H9 (cell line): Measurements from ENCODE around the gene CDH6. TPM values are rescaled to one million over a fixed set of nuclear protein-coding genes. Genes with fewer than 3 reads are reported as not detected.

Source experiments
- DNase-seq: peaks from one replicate; pipeline ENCODE4 v3.0.0-alpha.2; 2017
- H2AFZ ChIP-seq: one replicate; pipeline ENCODE4 v1.6.1; 2013; ENCODE audit warnings: mild to moderate bottlenecking, low read length, control low read depth, moderate library complexity
- H2AK5ac ChIP-seq: 2 replicates; pipeline ENCODE4 v1.6.1; 2013; ENCODE audit warnings: low read length, control low read depth, mixed read lengths; ENCODE audit not compliant: insufficient read length
- H2BK120ac ChIP-seq: one replicate; pipeline ENCODE4 v1.6.1; 2013; ENCODE audit warnings: low read depth, mild to moderate bottlenecking, low read length, control low read depth, inconsistent platforms; ENCODE audit not compliant: poor library complexity, severe bottlenecking
- H2BK12ac ChIP-seq: 2 replicates; pipeline ENCODE4 v1.6.1; 2013; ENCODE audit warnings: low read length, control low read depth, mixed read lengths, low read depth; ENCODE audit not compliant: insufficient read length
- H2BK15ac ChIP-seq: 2 replicates; pipeline ENCODE4 v1.6.1; 2013; ENCODE audit warnings: low read depth, low read length, control low read depth
- H2BK20ac ChIP-seq: one replicate; pipeline ENCODE4 v1.6.1; 2013; ENCODE audit warnings: low read depth, mild to moderate bottlenecking, low read length, control low read depth, inconsistent platforms; ENCODE audit not compliant: poor library complexity, severe bottlenecking
- H2BK5ac ChIP-seq: 2 replicates; pipeline ENCODE4 v1.6.1; 2013; ENCODE audit warnings: low read length, control low read depth, mixed read lengths; ENCODE audit not compliant: insufficient read length
- H3K14ac ChIP-seq: 2 replicates; pipeline ENCODE4 v1.6.1; 2013; ENCODE audit warnings: low read length, control low read depth; ENCODE audit not compliant: insufficient read depth
- H3K18ac ChIP-seq: 2 replicates; pipeline ENCODE4 v1.6.1; 2013; ENCODE audit warnings: low read depth, mild to moderate bottlenecking, mixed read lengths, low read length, control low read depth; ENCODE audit not compliant: insufficient read length
- H3K23ac ChIP-seq: 2 replicates; pipeline ENCODE4 v1.6.1; 2013; ENCODE audit warnings: low read length, control low read depth, mixed read lengths, low read depth; ENCODE audit not compliant: insufficient read length
- H3K23me2 ChIP-seq: 2 replicates; pipeline ENCODE4 v1.6.1; 2013; ENCODE audit warnings: low read depth, mild to moderate bottlenecking, mixed read lengths, low read length, control low read depth; ENCODE audit not compliant: insufficient read length, poor library complexity, severe bottlenecking
- H3K27ac ChIP-seq: 2 replicates; pipeline ENCODE4 v1.5.1; 2013; ENCODE audit warnings: low read length, control low read depth, mixed read lengths, low read depth; ENCODE audit not compliant: insufficient read length
- H3K27me3 ChIP-seq: 2 replicates; pipeline ENCODE4 v1.6.1; 2013; ENCODE audit warnings: low read length, control low read depth, inconsistent platforms; ENCODE audit not compliant: insufficient read depth
- H3K4ac ChIP-seq: 2 replicates; pipeline ENCODE4 v1.6.1; 2013; ENCODE audit warnings: low read depth, mild to moderate bottlenecking, control low read depth, inconsistent platforms, low read length, moderate library complexity
- H3K4me1 ChIP-seq: 2 replicates; pipeline ENCODE4 v1.6.1; 2013; ENCODE audit warnings: low read length, control low read depth, inconsistent platforms; ENCODE audit not compliant: insufficient read depth
- H3K4me2 ChIP-seq: 2 replicates; pipeline ENCODE4 v1.6.1; 2013; ENCODE audit warnings: low read length, control low read depth, mixed read lengths; ENCODE audit not compliant: insufficient read length, insufficient read depth
- H3K56ac ChIP-seq: 2 replicates; pipeline ENCODE4 v1.6.1; 2013; ENCODE audit warnings: low read depth, mild to moderate bottlenecking, mixed read lengths, low read length, control low read depth; ENCODE audit not compliant: insufficient read length
- H3K79me1 ChIP-seq: 2 replicates; pipeline ENCODE4 v1.6.1; 2013; ENCODE audit warnings: low read depth, mild to moderate bottlenecking, moderate library complexity, low read length, control low read depth, inconsistent platforms; ENCODE audit not compliant: insufficient read depth, poor library complexity, severe bottlenecking
- H3K79me2 ChIP-seq: 2 replicates; pipeline ENCODE4 v1.6.1; 2013; ENCODE audit warnings: low read length, control low read depth, inconsistent platforms; ENCODE audit not compliant: insufficient read depth
- H3K9ac ChIP-seq: 2 replicates; pipeline ENCODE4 v1.6.1; 2013; ENCODE audit warnings: low read length, control low read depth, mixed read lengths; ENCODE audit not compliant: insufficient read length; ENCODE audit errors: extremely low read depth
- H3K9me3 ChIP-seq: one replicate; pipeline ENCODE4 v1.6.1; 2013; ENCODE audit warnings: low read depth, low read length, inconsistent platforms; ENCODE audit not compliant: control insufficient read depth
- H3T11ph ChIP-seq: one replicate; pipeline ENCODE4 v1.6.1; 2013; ENCODE audit warnings: mild to moderate bottlenecking, low read length, control low read depth, inconsistent platforms
- H4K20me1 ChIP-seq: one replicate; pipeline ENCODE4 v1.6.1; 2013; ENCODE audit not compliant: control insufficient read depth, insufficient read length, insufficient read depth
- H4K5ac ChIP-seq: 2 replicates; pipeline ENCODE4 v1.6.1; 2013; ENCODE audit warnings: low read depth, mild to moderate bottlenecking, mixed read lengths, low read length, control low read depth; ENCODE audit not compliant: insufficient read length
- H4K8ac ChIP-seq: replicated peaks from 2 replicates; pipeline ENCODE4 v1.6.1; 2013; ENCODE audit warnings: low read length, control low read depth, mixed read lengths, low read depth; ENCODE audit not compliant: insufficient read length
- H4K91ac ChIP-seq: 2 replicates; pipeline ENCODE4 v1.6.1; 2013; ENCODE audit warnings: low read depth, mild to moderate bottlenecking, moderate library complexity, mixed read lengths, low read length, control low read depth; ENCODE audit not compliant: insufficient read length
- H3K27ac Mint-ChIP-seq, 3 experiments: 2 replicates in 2 of 3; 3 replicates in 1 of 3; pipeline ENCODE4 v1.8.0; 2020 to 2021; ENCODE audit warnings: mixed read lengths in 3 of 3, mild to moderate bottlenecking in 1 of 3, moderate library complexity in 1 of 3
- H3K27me3 Mint-ChIP-seq: 2 replicates; pipeline ENCODE4 v1.8.0; 2021; ENCODE audit warnings: low read depth, mild to moderate bottlenecking, moderate library complexity, mixed read lengths
- H3K36me3 Mint-ChIP-seq, 3 experiments: 2 replicates in 2 of 3; 3 replicates in 1 of 3; pipeline ENCODE4 v1.8.0; 2020 to 2021; ENCODE audit warnings: low read depth in 3 of 3, mixed read lengths in 3 of 3; ENCODE audit not compliant: insufficient read depth in 1 of 3
- H3K4me1 Mint-ChIP-seq, 2 experiments: 2 replicates each; pipeline ENCODE4 v1.8.0; 2020; ENCODE audit warnings: mixed read lengths in 2 of 2
- H3K4me3 Mint-ChIP-seq, 2 experiments: 2 replicates in 1 of 2; 3 replicates in 1 of 2; pipeline ENCODE4 v1.8.0; 2020 to 2021; ENCODE audit warnings: mild to moderate bottlenecking in 2 of 2, mixed read lengths in 2 of 2, moderate library complexity in 1 of 2
- H3K9me3 Mint-ChIP-seq, 2 experiments: 2 replicates in 1 of 2; 3 replicates in 1 of 2; pipeline ENCODE4 v1.8.0; 2020; ENCODE audit warnings: mild to moderate bottlenecking in 2 of 2, mixed read lengths in 2 of 2, moderate library complexity in 1 of 2
- CTCF ChIP-seq: fragments of 200-600 bp; sonication (generic); conservative IDR thresholded peaks from 3 replicates; pipeline ENCODE4 v1.8.0; 2021; ENCODE audit warnings: antibody characterized with exemption, mild to moderate bottlenecking
- WGBS: extraction: QIAGEN DNeasy Blood & Tissue Kit; methylation state at CpG from one replicate; pipeline ENCODE4 v1.1.7; 2013; ENCODE audit warnings: missing lambda C conversion rate, low lambda C conversion rate, mixed read lengths; ENCODE audit not compliant: insufficient read length; ENCODE audit errors: extremely low coverage; 5-methylcytosine and 5-hydroxymethylcytosine counted together
- total RNA-seq: library from RNA; stranded (reverse); gene quantifications from 2 replicates; pipeline ENCODE4 v1.2.1, GENCODE V29; 2021

CDH6 gene
- total RNA-seq, 1 experiment from 2014 or later = 11.7 TPM

GRCh38 chr5:31334061-31334860, 140.8 kb downstream of the CDH6 start:
- Histone ChIP-seq H2BK20ac (no peak overlapping the region), H4K8ac (no peak overlapping the region), H3K9me3 (no peaks in the 10 kb centered on the region), H3T11ph (no peak overlapping the region), H2BK12ac (no peak overlapping the region), H3K27me3 (no peaks in the 10 kb centered on the region), H3K27ac (no peak overlapping the region), H3K23me2 (no peaks in the 10 kb centered on the region), H3K9ac (no peak overlapping the region), H3K79me2 (no peaks in the 10 kb centered on the region), H4K20me1 (no peaks in the 10 kb centered on the region), H3K18ac (no peak overlapping the region), H2BK5ac (no peak overlapping the region), H2BK15ac (no peak overlapping the region), H3K4ac (no peak overlapping the region), H4K5ac (no peak overlapping the region), H2BK120ac (no peak overlapping the region), H3K56ac (no peak overlapping the region), H3K79me1 (no peaks in the 10 kb centered on the region), H3K14ac (no peak overlapping the region), H3K4me1 (no peaks in the 10 kb centered on the region), H3K23ac (no peak overlapping the region), H2AFZ (no peak overlapping the region), H4K91ac (no peak overlapping the region), H2AK5ac (no peak overlapping the region), H3K4me2 (no peak overlapping the region)
- no peaks in the 10 kb centered on the region for H3K9me3 Mint-ChIP-seq
- peaks cover 4% of the 10 kb centered on the region in 2 experiments for H3K4me1 Mint-ChIP-seq
- no peak overlapping the region for H3K4me3 Mint-ChIP-seq
- H3K27me3 Mint-ChIP-seq = no peaks in the 10 kb centered on the region
- no peak for DNase-seq
- no peaks in the 10 kb centered on the region for H3K36me3 Mint-ChIP-seq
- H3K27ac Mint-ChIP-seq = peak overlapping the region in 1 of 3 experiments; percentile 16; a peak in 1 of 7 replicates
- no CpG with 5 or more reads among the region's 4 CpGs for WGBS
- TF ChIP-seq CTCF = no peak
